Right lobe of liver (tissue), 6 donors: ENCODE measurements around the gene ZNF576. TPM values are rescaled to one million over a fixed set of nuclear protein-coding genes. Genes with fewer than 3 reads are reported as not detected.
A peak's percentile ranks its signal among the peaks of the same experiment; 100 is the strongest.

Source experiments
- ATAC-seq, 4 donors: fragments of 200-7000 bp; cut with Tn5 transposase; one replicate each; pipeline ENCODE4 v1.9.1; 2020; ENCODE audit warnings: mild to moderate bottlenecking in 4 of 4, moderate library complexity in 4 of 4
- DNase-seq, 3 donors: peaks; one replicate each; pipeline ENCODE4 v3.0.0-alpha.2; 2020
- H3K27ac ChIP-seq, 3 donors: fragments of 200-600 bp; one replicate each; pipeline ENCODE4 v1.8.0; 2022
- H3K27me3 ChIP-seq, 2 donors: fragments of 200-600 bp; one replicate each; pipeline ENCODE4 v1.8.0; 2022
- H3K36me3 ChIP-seq, 4 donors: fragments of 200-600 bp; sonication (generic) in 1 of 4; one replicate each; pipeline versions ENCODE4 v1.5.1 to v1.8.0; 2017 to 2022; ENCODE audit warnings: control low read depth in 1 of 4
- H3K4me1 ChIP-seq, 4 donors: fragments of 200-600 bp; sonication (generic) in 1 of 4; one replicate each; pipeline versions ENCODE4 v1.5.1 to v1.8.0; 2017 to 2022; ENCODE audit warnings: control low read depth in 1 of 4
- H3K4me3 ChIP-seq, 3 donors: fragments of 200-600 bp; one replicate each; pipeline ENCODE4 v1.8.0; 2022
- H3K9me3 ChIP-seq, 4 donors: fragments of 200-600 bp; sonication (generic) in 1 of 4; one replicate each; pipeline versions ENCODE4 v1.5.1 to v1.8.0; 2017 to 2022; ENCODE audit warnings: control low read depth in 1 of 4
- CTCF ChIP-seq, 4 donors: fragments of 200-600 bp in 3 of 4; fragments of 450-650 bp in 1 of 4; IDR thresholded peaks; one replicate each; pipeline versions ENCODE4 v1.5.1 to v1.8.0; 2016 to 2022; ENCODE audit warnings: antibody characterized with exemption in 4 of 4, mild to moderate bottlenecking in 2 of 4
- POLR2A ChIP-seq: fragments of 450-650 bp; IDR thresholded peaks from one replicate; pipeline ENCODE4 v1.6.1; 2017; ENCODE audit warnings: antibody characterized with exemption, mild to moderate bottlenecking
- WGBS: methylation state at CpG from one replicate; pipeline ENCODE4 v1.1.6; 2018; ENCODE audit warnings: low coverage, low lambda C conversion rate; ENCODE audit not compliant: insufficient coverage; ENCODE audit errors: missing lambda C conversion rate; 5-methylcytosine and 5-hydroxymethylcytosine counted together
- intact Hi-C, 2 donors: fragments of 100-400 bp; cut with DNase I; formaldehyde crosslinking; loops; one replicate each; pipeline versions ENCODE4 v1.11.2 to v1.14.1; 2022
- total RNA-seq, 6 experiments: library from RNA; depleted of rRNA in 2 of 6; stranded (reverse); fragments of >200 nt in 2 of 6; fragmentation: NEBNext Ultra II Directional in 3 of 6; extraction: Animal tissue kit (Norgen Biotek cat#: 25700) in 3 of 6; gene quantifications; one replicate each; pipeline versions ENCODE4 v1.1.0 to v1.2.4, GENCODE V29; 2016 to 2023
- donor health status: DM: no; HTN: yes; CAD: no.
- donor health status: DM: no; HTN: no; CAD: no.
- donor health status: DM: no; HTN: no; CAD: no.
- donor health status: DM: no; HTN: yes; CAD: no.
- donor health status: DM: no; HTN: yes; CAD: no.

Gene ZNF576
- total RNA-seq, 6 experiments from 2014 or later, result 7.7 to 15.8 (median 10.3) TPM

- H3K27me3 ChIP-seq, result no peaks in the 10 kb centered on the region
- WGBS, result under 1% methylated on average over 22 of the region's 81 CpGs
- intact Hi-C loops, result no loop called here
Observed at GRCh38 chr19:43619262-43620060, 23.1 kb downstream of the ZNF576 start, which contains the start of gene ZNF428. Gene ZNF428 (minus strand): TSS chr19:43619629. CDS start chr19:43614304, 5,325 bp downstream.

DNA sequence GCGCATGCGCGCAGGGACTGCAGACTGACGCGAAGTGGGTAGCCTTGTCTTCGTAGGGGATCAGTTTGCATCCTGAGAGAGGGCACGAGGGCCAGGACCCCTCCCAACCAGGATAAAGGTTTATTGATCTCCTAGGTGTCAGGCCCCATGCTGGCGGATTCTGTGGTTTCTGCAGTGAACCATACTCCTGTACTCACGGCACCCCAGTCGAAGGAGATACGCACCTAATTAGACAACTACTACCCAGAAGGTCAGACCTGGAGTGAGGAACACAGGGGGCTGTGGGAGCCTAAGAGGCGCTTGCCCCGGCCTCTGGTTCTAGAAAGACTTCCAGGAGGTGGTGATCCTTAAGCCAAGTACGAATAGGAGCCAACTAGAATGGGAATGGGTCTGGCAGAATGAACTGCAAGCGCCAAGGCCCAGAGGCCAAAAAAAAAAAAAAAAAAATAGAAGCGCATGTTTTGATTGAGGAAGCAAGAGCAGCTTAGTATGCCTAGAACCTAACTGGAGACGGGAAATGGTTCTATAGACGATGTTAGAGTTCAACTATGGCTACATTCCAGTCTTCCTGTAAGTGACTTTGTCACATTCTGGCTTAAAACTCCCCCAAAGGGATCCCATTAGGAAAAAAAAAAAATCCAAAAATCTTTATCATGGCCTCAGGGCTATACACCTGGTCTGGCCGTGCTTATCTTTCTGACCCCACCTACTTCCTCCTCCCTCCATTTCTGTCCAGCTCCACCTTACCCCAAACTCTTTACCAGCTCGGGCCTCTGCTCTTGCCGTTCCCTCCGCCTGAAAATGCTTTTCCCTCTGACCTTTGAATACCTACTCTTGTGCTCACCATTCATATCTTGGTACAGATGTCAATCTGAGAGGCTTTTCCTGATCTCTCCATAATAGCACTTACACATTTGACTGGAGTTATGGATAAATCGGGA, 23.9 kb downstream of the ZNF576 start:
- peak in 1 of 3 donors; percentile 84 for DNase-seq
- WGBS, result 56% methylated on average over 15 of the region's 23 CpGs

More at GRCh38 chr19:43619262-43620060, 23.1 kb downstream of the ZNF576 start, which contains the start of gene ZNF428:
- Histone ChIP-seq H3K4me1 (peaks cover 0 to 4% (median 0%) of the 10 kb centered on the region in 4 donors), H3K27ac (peak within 1 kb of the TSS; percentile 82 to 93 (median 86)), H3K36me3 (no peaks in the 10 kb centered on the region), H3K4me3 (peak within 1 kb of the TSS; percentile 85 to 99 (median 97)), H3K9me3 (no peaks in the 10 kb centered on the region)
- peak; percentile 82 for TF ChIP-seq POLR2A
- TF ChIP-seq CTCF (IDR thresholded peaks at IDR 0.05), result no peak
- DNase-seq (peak; percentile 88 to 90 (median 89)), ATAC-seq (peak; percentile 87 to 93 (median 92))

DNA sequence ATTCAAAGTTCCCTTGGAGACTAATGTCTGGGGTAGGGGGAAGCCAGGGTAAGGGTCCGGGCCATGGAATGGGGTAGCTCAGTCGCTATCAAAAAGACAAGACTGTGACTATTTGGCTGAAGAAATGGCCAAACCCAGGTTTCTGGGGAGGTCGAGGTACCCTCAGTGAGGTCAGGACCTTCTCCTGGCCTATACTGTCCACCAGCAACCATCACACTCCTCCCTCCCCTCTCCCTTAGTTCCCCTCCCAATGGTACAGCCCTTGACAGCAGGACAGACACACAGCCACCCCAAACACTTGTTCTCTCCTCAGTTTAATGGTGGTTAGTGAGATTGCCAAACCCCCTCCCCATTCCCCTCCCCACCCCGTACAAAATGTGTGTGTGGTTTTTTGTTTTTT, 25.7 kb downstream of the ZNF576 start:
- DNase-seq, result no peak
- Histone ChIP-seq H3K36me3 (no peaks in the 10 kb centered on the region), H3K9me3 (no peaks in the 10 kb centered on the region), H3K27me3 (no peaks in the 10 kb centered on the region), H3K4me1 (peaks cover 0 to 4% (median 0%) of the 10 kb centered on the region in 4 donors), H3K27ac (no peak overlapping the region), H3K4me3 (no peak overlapping the region)
- no peak for TF ChIP-seq CTCF (IDR thresholded peaks at IDR 0.05)
- intact Hi-C loops, result no loop called here
- 62% methylated on average over 4 of the region's 4 CpGs for WGBS
- ATAC-seq, result no peak

More for the DNA sequence above, 23.9 kb downstream of the ZNF576 start:
- TF ChIP-seq CTCF (IDR thresholded peaks at IDR 0.05), result no peak
- TF ChIP-seq POLR2A, result no peak
- no peaks in the 10 kb centered on the region for H3K9me3 ChIP-seq
- no peak for ATAC-seq
- peak overlapping the region; percentile 85 to 99 (median 97) for H3K4me3 ChIP-seq
- peak overlapping the region; percentile 82 to 93 (median 86) for H3K27ac ChIP-seq
- no peaks in the 10 kb centered on the region for H3K27me3 ChIP-seq
- peaks cover 0 to 4% (median 0%) of the 10 kb centered on the region in 4 donors for H3K4me1 ChIP-seq
- intact Hi-C loops, result no loop called here
- no peaks in the 10 kb centered on the region for H3K36me3 ChIP-seq

DNA sequence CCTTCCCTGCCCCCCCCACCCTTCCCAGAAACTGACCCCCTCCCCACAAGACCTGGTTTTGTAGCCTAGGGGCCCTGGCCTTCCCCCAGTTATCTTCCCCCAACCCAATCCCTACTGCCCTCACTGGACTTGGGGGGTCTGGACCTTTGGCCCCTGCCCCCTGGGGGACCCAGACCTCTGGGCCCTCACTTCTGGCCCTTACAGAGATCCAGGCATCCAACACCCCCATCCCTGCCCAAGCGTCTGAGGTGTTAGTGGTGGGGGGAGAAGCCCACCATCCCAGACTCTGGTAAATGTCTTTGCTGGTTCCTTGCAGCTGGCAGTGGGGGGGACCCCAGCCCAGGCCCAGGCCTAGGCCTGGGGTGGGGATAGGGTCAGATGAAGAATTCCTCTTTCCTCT, 26.6 kb downstream of the ZNF576 start:
- intact Hi-C loops, result no loop called here
- Histone ChIP-seq H3K4me3 (no peak overlapping the region), H3K27me3 (no peaks in the 10 kb centered on the region), H3K27ac (no peak overlapping the region), H3K4me1 (peaks cover 0 to 4% (median 0%) of the 10 kb centered on the region in 4 donors), H3K9me3 (no peaks in the 10 kb centered on the region), H3K36me3 (no peaks in the 10 kb centered on the region)
- TF ChIP-seq CTCF (IDR thresholded peaks at IDR 0.05), result no peak
- TF ChIP-seq POLR2A, result no peak
- WGBS, result no CpG with 5 or more reads among the region's 1 CpG
- ATAC-seq, result no peak
- DNase-seq, result no peak
